Myometrial cell (primary cell): ENCODE results near the gene COG2. TPM values are rescaled to one million over a fixed set of nuclear protein-coding genes. Genes with fewer than 3 reads are reported as not detected.

Source experiments
- total RNA-seq: library from RNA; depleted of rRNA; stranded (reverse); fragments of >200 nt; gene quantifications from 2 replicates; pipeline ENCODE4 v1.2.3, GENCODE V29; 2015

Gene COG2
- 15.9 and 17.7 TPM in 2 replicates for total RNA-seq

GRCh38 chr1:230642263-230642959 lies at the start of gene COG2:
COG2 (plus strand) TSS chr1:230642481; CDS start chr1:230642607, 126 bp downstream.

GRCh38 chr1:230713915-230714764 lies 71.9 kb downstream of the COG2 start, which contains the start of gene AGT:
AGT (minus strand) TSS chr1:230714122; CDS start chr1:230710823, 3,299 bp downstream.

Other genes starting within 250 kb of the COG2 start
- 0.86 TPM in 1 of 2 replicates, not detected in the other for gene PGBD5, start 216.1 kb upstream of the COG2 start, total RNA-seq
- gene AGT, start 71.6 kb downstream of the COG2 start, total RNA-seq: 1.2 TPM in 1 of 2 replicates, not detected in the other
- gene CAPN9, start 104.9 kb downstream of the COG2 start, total RNA-seq: not detected in 2 replicates
- gene C1orf198, start 226.0 kb downstream of the COG2 start, total RNA-seq: 19.5 and 21.3 TPM in 2 replicates